H9 (cell line): ENCODE measurements around the gene METTL18. TPM values are rescaled to one million over a fixed set of nuclear protein-coding genes. Genes with fewer than 3 reads are reported as not detected.

Experiments used
- DNase-seq: peaks from one replicate; pipeline ENCODE4 v3.0.0-alpha.2; 2017
- H2AFZ ChIP-seq: one replicate; pipeline ENCODE4 v1.6.1; 2013; ENCODE audit warnings: mild to moderate bottlenecking, low read length, control low read depth, moderate library complexity
- H2AK5ac ChIP-seq: 2 replicates; pipeline ENCODE4 v1.6.1; 2013; ENCODE audit warnings: low read length, control low read depth, mixed read lengths; ENCODE audit not compliant: insufficient read length
- H2BK120ac ChIP-seq: one replicate; pipeline ENCODE4 v1.6.1; 2013; ENCODE audit warnings: low read depth, mild to moderate bottlenecking, low read length, control low read depth, inconsistent platforms; ENCODE audit not compliant: poor library complexity, severe bottlenecking
- H2BK12ac ChIP-seq: 2 replicates; pipeline ENCODE4 v1.6.1; 2013; ENCODE audit warnings: low read length, control low read depth, mixed read lengths, low read depth; ENCODE audit not compliant: insufficient read length
- H2BK15ac ChIP-seq: 2 replicates; pipeline ENCODE4 v1.6.1; 2013; ENCODE audit warnings: low read depth, low read length, control low read depth
- H2BK20ac ChIP-seq: one replicate; pipeline ENCODE4 v1.6.1; 2013; ENCODE audit warnings: low read depth, mild to moderate bottlenecking, low read length, control low read depth, inconsistent platforms; ENCODE audit not compliant: poor library complexity, severe bottlenecking
- H2BK5ac ChIP-seq: 2 replicates; pipeline ENCODE4 v1.6.1; 2013; ENCODE audit warnings: low read length, control low read depth, mixed read lengths; ENCODE audit not compliant: insufficient read length
- H3K14ac ChIP-seq: 2 replicates; pipeline ENCODE4 v1.6.1; 2013; ENCODE audit warnings: low read length, control low read depth; ENCODE audit not compliant: insufficient read depth
- H3K18ac ChIP-seq: 2 replicates; pipeline ENCODE4 v1.6.1; 2013; ENCODE audit warnings: low read depth, mild to moderate bottlenecking, mixed read lengths, low read length, control low read depth; ENCODE audit not compliant: insufficient read length
- H3K23ac ChIP-seq: 2 replicates; pipeline ENCODE4 v1.6.1; 2013; ENCODE audit warnings: low read length, control low read depth, mixed read lengths, low read depth; ENCODE audit not compliant: insufficient read length
- H3K23me2 ChIP-seq: 2 replicates; pipeline ENCODE4 v1.6.1; 2013; ENCODE audit warnings: low read depth, mild to moderate bottlenecking, mixed read lengths, low read length, control low read depth; ENCODE audit not compliant: insufficient read length, poor library complexity, severe bottlenecking
- H3K27ac ChIP-seq: 2 replicates; pipeline ENCODE4 v1.5.1; 2013; ENCODE audit warnings: low read length, control low read depth, mixed read lengths, low read depth; ENCODE audit not compliant: insufficient read length
- H3K27me3 ChIP-seq: 2 replicates; pipeline ENCODE4 v1.6.1; 2013; ENCODE audit warnings: low read length, control low read depth, inconsistent platforms; ENCODE audit not compliant: insufficient read depth
- H3K4ac ChIP-seq: 2 replicates; pipeline ENCODE4 v1.6.1; 2013; ENCODE audit warnings: low read depth, mild to moderate bottlenecking, control low read depth, inconsistent platforms, low read length, moderate library complexity
- H3K4me1 ChIP-seq: 2 replicates; pipeline ENCODE4 v1.6.1; 2013; ENCODE audit warnings: low read length, control low read depth, inconsistent platforms; ENCODE audit not compliant: insufficient read depth
- H3K4me2 ChIP-seq: 2 replicates; pipeline ENCODE4 v1.6.1; 2013; ENCODE audit warnings: low read length, control low read depth, mixed read lengths; ENCODE audit not compliant: insufficient read length, insufficient read depth
- H3K56ac ChIP-seq: 2 replicates; pipeline ENCODE4 v1.6.1; 2013; ENCODE audit warnings: low read depth, mild to moderate bottlenecking, mixed read lengths, low read length, control low read depth; ENCODE audit not compliant: insufficient read length
- H3K79me1 ChIP-seq: 2 replicates; pipeline ENCODE4 v1.6.1; 2013; ENCODE audit warnings: low read depth, mild to moderate bottlenecking, moderate library complexity, low read length, control low read depth, inconsistent platforms; ENCODE audit not compliant: insufficient read depth, poor library complexity, severe bottlenecking
- H3K79me2 ChIP-seq: 2 replicates; pipeline ENCODE4 v1.6.1; 2013; ENCODE audit warnings: low read length, control low read depth, inconsistent platforms; ENCODE audit not compliant: insufficient read depth
- H3K9ac ChIP-seq: 2 replicates; pipeline ENCODE4 v1.6.1; 2013; ENCODE audit warnings: low read length, control low read depth, mixed read lengths; ENCODE audit not compliant: insufficient read length; ENCODE audit errors: extremely low read depth
- H3K9me3 ChIP-seq: one replicate; pipeline ENCODE4 v1.6.1; 2013; ENCODE audit warnings: low read depth, low read length, inconsistent platforms; ENCODE audit not compliant: control insufficient read depth
- H3T11ph ChIP-seq: one replicate; pipeline ENCODE4 v1.6.1; 2013; ENCODE audit warnings: mild to moderate bottlenecking, low read length, control low read depth, inconsistent platforms
- H4K20me1 ChIP-seq: one replicate; pipeline ENCODE4 v1.6.1; 2013; ENCODE audit not compliant: control insufficient read depth, insufficient read length, insufficient read depth
- H4K5ac ChIP-seq: 2 replicates; pipeline ENCODE4 v1.6.1; 2013; ENCODE audit warnings: low read depth, mild to moderate bottlenecking, mixed read lengths, low read length, control low read depth; ENCODE audit not compliant: insufficient read length
- H4K8ac ChIP-seq: replicated peaks from 2 replicates; pipeline ENCODE4 v1.6.1; 2013; ENCODE audit warnings: low read length, control low read depth, mixed read lengths, low read depth; ENCODE audit not compliant: insufficient read length
- H4K91ac ChIP-seq: 2 replicates; pipeline ENCODE4 v1.6.1; 2013; ENCODE audit warnings: low read depth, mild to moderate bottlenecking, moderate library complexity, mixed read lengths, low read length, control low read depth; ENCODE audit not compliant: insufficient read length
- H3K27ac Mint-ChIP-seq, 3 experiments: 2 replicates in 2 of 3; 3 replicates in 1 of 3; pipeline ENCODE4 v1.8.0; 2020 to 2021; ENCODE audit warnings: mixed read lengths in 3 of 3, mild to moderate bottlenecking in 1 of 3, moderate library complexity in 1 of 3
- H3K27me3 Mint-ChIP-seq: 2 replicates; pipeline ENCODE4 v1.8.0; 2021; ENCODE audit warnings: low read depth, mild to moderate bottlenecking, moderate library complexity, mixed read lengths
- H3K36me3 Mint-ChIP-seq, 3 experiments: 2 replicates in 2 of 3; 3 replicates in 1 of 3; pipeline ENCODE4 v1.8.0; 2020 to 2021; ENCODE audit warnings: low read depth in 3 of 3, mixed read lengths in 3 of 3; ENCODE audit not compliant: insufficient read depth in 1 of 3
- H3K4me1 Mint-ChIP-seq, 2 experiments: 2 replicates each; pipeline ENCODE4 v1.8.0; 2020; ENCODE audit warnings: mixed read lengths in 2 of 2
- H3K4me3 Mint-ChIP-seq, 2 experiments: 2 replicates in 1 of 2; 3 replicates in 1 of 2; pipeline ENCODE4 v1.8.0; 2020 to 2021; ENCODE audit warnings: mild to moderate bottlenecking in 2 of 2, mixed read lengths in 2 of 2, moderate library complexity in 1 of 2
- H3K9me3 Mint-ChIP-seq, 2 experiments: 2 replicates in 1 of 2; 3 replicates in 1 of 2; pipeline ENCODE4 v1.8.0; 2020; ENCODE audit warnings: mild to moderate bottlenecking in 2 of 2, mixed read lengths in 2 of 2, moderate library complexity in 1 of 2
- CTCF ChIP-seq: fragments of 200-600 bp; sonication (generic); conservative IDR thresholded peaks from 3 replicates; pipeline ENCODE4 v1.8.0; 2021; ENCODE audit warnings: antibody characterized with exemption, mild to moderate bottlenecking
- WGBS: extraction: QIAGEN DNeasy Blood & Tissue Kit; methylation state at CpG from one replicate; pipeline ENCODE4 v1.1.7; 2013; ENCODE audit warnings: missing lambda C conversion rate, low lambda C conversion rate, mixed read lengths; ENCODE audit not compliant: insufficient read length; ENCODE audit errors: extremely low coverage; 5-methylcytosine and 5-hydroxymethylcytosine counted together
- long read RNA-seq: library from polyadenylated mRNA; unstranded; transcript quantifications from one replicate; pipeline ENCODE4 v2.0.0, GENCODE V29; 2020
- total RNA-seq: library from RNA; stranded (reverse); gene quantifications from 2 replicates; pipeline ENCODE4 v1.2.1, GENCODE V29; 2021

The METTL18 gene
- 8.0 and 8.7 TPM in 2 replicates for total RNA-seq
- long read RNA-seq, transcript METTL18-203 (2 exons, 850 nt) = minor isoform, 10 of 35 reads
- long read RNA-seq, transcript METTL18-202 (2 exons, 1,521 nt) = major isoform, 24 of 35 reads
- long read RNA-seq, partial matches to known transcripts = 0 of 35 reads
- long read RNA-seq, other reads (novel, unspliced or antisense) = 0 of 35 reads

DNA sequence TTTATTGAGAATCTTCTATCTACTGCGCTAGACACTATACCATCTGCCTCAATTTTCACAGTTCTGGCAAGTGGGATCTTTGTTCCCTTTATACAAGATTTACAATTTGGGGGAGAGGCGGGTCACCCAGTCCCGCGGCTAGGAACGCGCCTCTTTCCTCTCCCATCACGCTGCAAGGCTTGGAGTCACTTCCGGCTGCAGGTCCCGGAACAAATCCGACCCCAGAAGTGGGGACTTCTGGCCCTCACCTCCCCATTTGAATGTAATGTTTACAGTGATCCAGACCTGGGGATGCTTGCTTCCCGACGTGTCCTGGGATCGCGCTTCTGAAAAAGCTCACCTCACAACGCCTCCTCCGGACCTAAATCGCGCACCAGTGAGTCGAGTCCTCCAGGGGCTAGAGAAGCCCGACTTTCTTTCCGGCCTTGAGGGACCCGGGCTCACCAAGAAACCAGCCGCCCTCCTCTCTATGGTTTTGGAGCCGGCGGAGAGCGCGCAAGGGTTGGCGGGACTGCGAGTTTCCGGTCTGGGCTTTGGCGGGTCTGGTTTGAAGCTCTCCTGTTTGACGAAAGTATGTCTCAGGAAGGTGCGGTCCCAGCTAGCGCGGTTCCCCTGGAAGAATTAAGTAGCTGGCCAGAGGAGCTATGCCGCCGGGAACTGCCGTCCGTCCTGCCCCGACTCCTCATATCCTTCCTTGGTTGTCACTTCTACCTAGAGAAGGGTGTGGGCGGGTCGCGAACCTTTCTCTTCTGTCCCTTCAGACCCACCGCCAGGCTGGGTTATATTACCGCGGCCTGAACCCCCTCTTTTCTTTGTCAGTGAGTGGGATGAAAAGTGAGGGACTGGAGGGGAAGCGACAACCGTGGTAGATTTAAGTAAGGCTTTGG lies at the start of gene METTL18:
Gene METTL18 (minus strand): TSS at position 378 of the 887 bp plus-strand sequence. CDS start 1,212 bp downstream, outside the sequence.
- Histone ChIP-seq H2BK5ac (peak within 1 kb of the TSS; percentile 77), H3K23ac (no peak within 1 kb of the TSS), H3K9me3 (peaks cover 4% of the 10 kb centered on the region), H3K4ac (no peak within 1 kb of the TSS), H3T11ph (peak within 1 kb of the TSS; percentile 39), H2AFZ (peak within 1 kb of the TSS; percentile 99), H3K9ac (peak within 1 kb of the TSS; percentile 98), H4K5ac (peak within 1 kb of the TSS; percentile 69), H4K20me1 (no peaks in the 10 kb centered on the region), H2BK15ac (no peak within 1 kb of the TSS), H3K27ac (peak within 1 kb of the TSS; percentile 80), H3K27me3 (no peaks in the 10 kb centered on the region), H3K56ac (peak within 1 kb of the TSS; percentile 18), H4K8ac (no peak within 1 kb of the TSS), H4K91ac (no peak within 1 kb of the TSS), H3K79me1 (no peaks in the 10 kb centered on the region), H2AK5ac (no peak within 1 kb of the TSS), H3K4me2 (peak within 1 kb of the TSS; percentile 79), H2BK20ac (no peak within 1 kb of the TSS), H2BK12ac (no peak within 1 kb of the TSS), H3K4me1 (no peaks in the 10 kb centered on the region), H3K14ac (peak within 1 kb of the TSS; percentile 97), H3K79me2 (peaks cover 2% of the 10 kb centered on the region; the same call in 1 of the 2 replicates), H3K23me2 (peaks cover 14% of the 10 kb centered on the region), H3K18ac (peak within 1 kb of the TSS; percentile 98), H2BK120ac (no peak within 1 kb of the TSS)
- H3K9me3 Mint-ChIP-seq = no peaks in the 10 kb centered on the region; a peak in 3 of 5 replicates
- H3K27me3 Mint-ChIP-seq = no peaks in the 10 kb centered on the region; the same call in 1 of the 2 replicates
- H3K36me3 Mint-ChIP-seq = peaks cover 1 to 41% (median 22%) of the 10 kb centered on the region in 3 experiments; a peak in 6 of 7 replicates
- no CpG with 5 or more reads among the region's 48 CpGs for WGBS
- H3K4me1 Mint-ChIP-seq = peaks cover 26 to 31% of the 10 kb centered on the region in 2 experiments
- TF ChIP-seq CTCF = no peak
- peak within 1 kb of the TSS; percentile 99 for H3K4me3 Mint-ChIP-seq
- peak within 1 kb of the TSS; percentile 99 to 100 (median 100) for H3K27ac Mint-ChIP-seq
- peak; percentile 95 for DNase-seq
